Natural killer cell (primary cell): ENCODE results near the gene NCS1. TPM values are rescaled to one million over a fixed set of nuclear protein-coding genes. Genes with fewer than 3 reads are reported as not detected.

ENCODE experiments used
- ATAC-seq, 3 donors: fragments of 150-1000 bp in 2 of 3; fragments of 200-7000 bp in 1 of 3; cut with Tn5 transposase; 1 replicate in 1 of 3; 2 replicates in 2 of 3; pipeline ENCODE4 v1.10.0; 2021; ENCODE audit warnings: mild to moderate bottlenecking in 2 of 3, moderate library complexity in 2 of 3
- DNase-seq, 2 donors: peaks; one replicate each; pipeline versions ENCODE4 v3.0.0 to v3.0.0-alpha.2; 2013 to 2021; ENCODE audit warnings: mixed read lengths in 1 of 2
- H3K27ac ChIP-seq: one replicate; pipeline ENCODE4 v1.5.1; 2013; ENCODE audit warnings: mild to moderate bottlenecking, low read length
- H3K27me3 ChIP-seq: one replicate; pipeline ENCODE4 v1.6.1; 2013; ENCODE audit warnings: low read length; ENCODE audit not compliant: control insufficient read depth, insufficient read depth
- H3K36me3 ChIP-seq: one replicate; pipeline ENCODE4 v1.6.1; 2013; ENCODE audit warnings: low read length; ENCODE audit not compliant: control insufficient read depth, insufficient read depth
- H3K4me1 ChIP-seq: one replicate; pipeline ENCODE4 v1.6.1; 2013; ENCODE audit warnings: low read length; ENCODE audit not compliant: control insufficient read depth, insufficient read depth
- H3K4me3 ChIP-seq: one replicate; pipeline ENCODE4 v1.5.1; 2013; ENCODE audit warnings: low read length
- H3K9me3 ChIP-seq: one replicate; pipeline ENCODE4 v1.6.1; 2013; ENCODE audit warnings: low read length; ENCODE audit not compliant: control insufficient read depth, insufficient read depth
- H3K27ac Mint-ChIP-seq, 2 donors: one replicate each; pipeline ENCODE4 v1.8.0; 2022; ENCODE audit warnings: mild to moderate bottlenecking in 2 of 2, mixed read lengths in 2 of 2, moderate library complexity in 1 of 2
- H3K27me3 Mint-ChIP-seq, 2 donors: one replicate each; pipeline ENCODE4 v1.8.0; 2022; ENCODE audit warnings: low read depth in 2 of 2, mixed read lengths in 2 of 2
- H3K36me3 Mint-ChIP-seq: one replicate; pipeline ENCODE4 v1.8.0; 2022; ENCODE audit warnings: mixed read lengths
- H3K4me1 Mint-ChIP-seq, 2 donors: one replicate each; pipeline ENCODE4 v1.8.0; 2022; ENCODE audit warnings: mixed read lengths in 2 of 2
- H3K4me3 Mint-ChIP-seq: one replicate; pipeline ENCODE4 v1.8.0; 2022; ENCODE audit warnings: mild to moderate bottlenecking, moderate library complexity, mixed read lengths
- H3K9me3 Mint-ChIP-seq, 2 donors: one replicate each; pipeline ENCODE4 v1.8.0; 2022; ENCODE audit warnings: mixed read lengths in 2 of 2
- CTCF ChIP-seq: fragments of 200-600 bp; IDR thresholded peaks from one replicate; pipeline ENCODE4 v1.8.0; 2022; ENCODE audit warnings: antibody characterized with exemption
- WGBS: methylation state at CpG from one replicate; pipeline ENCODE4 v1.1.7; 2013; ENCODE audit warnings: missing lambda C conversion rate; ENCODE audit not compliant: insufficient coverage; 5-methylcytosine and 5-hydroxymethylcytosine counted together
- intact Hi-C: fragments of 100-400 bp; cut with micrococcal nuclease; formaldehyde crosslinking; loops from one replicate; pipeline ENCODE4 v1.14.2; 2022
- total RNA-seq, 4 donors: library from RNA; stranded (reverse); fragments of 120-200 nt in 1 of 4; gene quantifications; one replicate each; pipeline versions ENCODE4 v1.2.3 to v1.2.4, GENCODE V29; 2013 to 2022

Gene NCS1
- total RNA-seq, 3 donors from 2014 or later (not counting 1 experiment from before 2014, with no cell fraction given), result 1.4 to 2.4 (median 1.5) TPM

GRCh38 chr9:130239741-130240241, 67.6 kb downstream of the NCS1 start:
- H3K27ac Mint-ChIP-seq, result no peak overlapping the region
- DNase-seq, result peak in 1 of 2 donors; percentile 26

GRCh38 chr9:130240410-130241197, 68.4 kb downstream of the NCS1 start:
- H3K36me3 ChIP-seq, result no peaks in the 10 kb centered on the region
- Mint-ChIP-seq H3K36me3 (no peaks in the 10 kb centered on the region), H3K9me3 (no peaks in the 10 kb centered on the region), H3K4me1 (peaks cover 21 to 25% of the 10 kb centered on the region in 2 donors), H3K27ac (no peak overlapping the region), H3K4me3 (no peak overlapping the region), H3K27me3 (no peaks in the 10 kb centered on the region)
- DNase-seq (peak in 1 of 2 donors; percentile 73), ATAC-seq (peak in 2 of 3 donors; percentile 51 to 67)
- H3K9me3 ChIP-seq, result no peaks in the 10 kb centered on the region
- H3K4me3 ChIP-seq, result no peak overlapping the region
- no peaks in the 10 kb centered on the region for H3K27me3 ChIP-seq
- peaks cover 27% of the 10 kb centered on the region for H3K4me1 ChIP-seq
- H3K27ac ChIP-seq, result no peak overlapping the region
- WGBS, result 79% methylated on average over 4 of the region's 5 CpGs
- no peak for TF ChIP-seq CTCF
- intact Hi-C loops, result no loop called here

More at GRCh38 chr9:130239741-130240241, 67.6 kb downstream of the NCS1 start:
- ATAC-seq, result no peak
- no peak for TF ChIP-seq CTCF
- Histone ChIP-seq H3K4me1 (peaks cover 27% of the 10 kb centered on the region), H3K9me3 (no peaks in the 10 kb centered on the region), H3K27me3 (no peaks in the 10 kb centered on the region), H3K27ac (no peak overlapping the region), H3K36me3 (no peaks in the 10 kb centered on the region), H3K4me3 (no peak overlapping the region)
- intact Hi-C loops, result loop anchor here (10.0 kb wide), 1 partner anchor 65 kb away; the partner anchor contains the start of gene NCS1
- WGBS, result 33% methylated on average over 9 of the region's 9 CpGs
- Mint-ChIP-seq H3K4me1 (peaks cover 21 to 25% of the 10 kb centered on the region in 2 donors), H3K9me3 (no peaks in the 10 kb centered on the region), H3K4me3 (no peak overlapping the region), H3K27me3 (no peaks in the 10 kb centered on the region), H3K36me3 (no peaks in the 10 kb centered on the region)

- no peak overlapping the region for H3K4me3 ChIP-seq
- no peaks in the 10 kb centered on the region for H3K27me3 ChIP-seq
- DNase-seq (no peak), ATAC-seq (no peak)
- WGBS, result 53% methylated on average over 1 of the region's 1 CpG
- H3K36me3 ChIP-seq, result no peaks in the 10 kb centered on the region
- H3K9me3 ChIP-seq, result no peaks in the 10 kb centered on the region
- H3K27me3 Mint-ChIP-seq, result no peaks in the 10 kb centered on the region
- H3K4me1 Mint-ChIP-seq, result peaks cover 16 to 21% of the 10 kb centered on the region in 2 donors
- H3K27ac Mint-ChIP-seq, result no peak overlapping the region
- intact Hi-C loops, result no loop called here
- H3K9me3 Mint-ChIP-seq, result no peaks in the 10 kb centered on the region
- H3K4me3 Mint-ChIP-seq, result no peak overlapping the region
- H3K36me3 Mint-ChIP-seq, result no peaks in the 10 kb centered on the region
- no peak for TF ChIP-seq CTCF
- H3K4me1 ChIP-seq, result peaks cover 23% of the 10 kb centered on the region
- H3K27ac ChIP-seq, result no peak overlapping the region
Observed at GRCh38 chr9:130241198-130241535, 69.0 kb downstream of the NCS1 start.
